Measurements from ENCODE around the gene BCDIN3D. TPM values are rescaled to one million over a fixed set of nuclear protein-coding genes. Genes with fewer than 3 reads are reported as not detected.

Gene BCDIN3D
- total and polyA plus RNA-seq, 2 of the 8 experiments (the other 6 are each of a cell fraction or from before 2014, with no cell fraction given), result 1.6 to 2.4 TPM

DNA sequence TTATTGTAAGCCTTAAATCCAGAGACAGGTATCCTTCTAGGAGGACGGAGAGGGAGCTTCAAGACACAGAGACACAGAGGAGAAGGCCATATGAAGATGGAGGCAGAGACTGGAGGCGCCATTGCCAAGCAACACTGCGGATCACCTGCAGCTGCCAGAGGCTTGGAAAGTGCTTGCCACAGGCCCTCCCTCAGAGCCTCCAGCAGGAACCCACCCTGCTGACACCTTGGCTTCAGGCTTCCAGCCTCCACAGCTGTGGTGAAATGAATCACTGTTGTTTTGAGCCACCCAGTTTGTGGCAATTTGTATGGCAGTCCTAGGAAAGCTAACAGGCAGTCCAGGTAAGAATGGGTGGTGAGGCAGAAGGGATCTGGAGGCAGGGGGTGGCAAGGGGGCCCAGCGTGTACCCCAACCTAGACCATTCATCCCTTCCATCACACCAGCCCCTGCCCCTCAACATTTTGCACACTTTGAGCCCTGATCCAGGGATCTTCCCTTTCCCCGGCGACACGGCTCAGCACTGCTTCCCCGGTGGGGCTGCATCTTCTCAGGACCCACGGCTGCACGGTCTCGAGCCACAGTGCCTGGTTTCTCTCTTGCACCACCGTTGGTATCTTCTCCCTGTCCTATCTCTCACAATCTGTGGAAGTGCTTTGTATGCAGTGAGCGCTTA lies 22.3 kb upstream of the BCDIN3D start (continued):
- TF ChIP-seq, protein P1, sequence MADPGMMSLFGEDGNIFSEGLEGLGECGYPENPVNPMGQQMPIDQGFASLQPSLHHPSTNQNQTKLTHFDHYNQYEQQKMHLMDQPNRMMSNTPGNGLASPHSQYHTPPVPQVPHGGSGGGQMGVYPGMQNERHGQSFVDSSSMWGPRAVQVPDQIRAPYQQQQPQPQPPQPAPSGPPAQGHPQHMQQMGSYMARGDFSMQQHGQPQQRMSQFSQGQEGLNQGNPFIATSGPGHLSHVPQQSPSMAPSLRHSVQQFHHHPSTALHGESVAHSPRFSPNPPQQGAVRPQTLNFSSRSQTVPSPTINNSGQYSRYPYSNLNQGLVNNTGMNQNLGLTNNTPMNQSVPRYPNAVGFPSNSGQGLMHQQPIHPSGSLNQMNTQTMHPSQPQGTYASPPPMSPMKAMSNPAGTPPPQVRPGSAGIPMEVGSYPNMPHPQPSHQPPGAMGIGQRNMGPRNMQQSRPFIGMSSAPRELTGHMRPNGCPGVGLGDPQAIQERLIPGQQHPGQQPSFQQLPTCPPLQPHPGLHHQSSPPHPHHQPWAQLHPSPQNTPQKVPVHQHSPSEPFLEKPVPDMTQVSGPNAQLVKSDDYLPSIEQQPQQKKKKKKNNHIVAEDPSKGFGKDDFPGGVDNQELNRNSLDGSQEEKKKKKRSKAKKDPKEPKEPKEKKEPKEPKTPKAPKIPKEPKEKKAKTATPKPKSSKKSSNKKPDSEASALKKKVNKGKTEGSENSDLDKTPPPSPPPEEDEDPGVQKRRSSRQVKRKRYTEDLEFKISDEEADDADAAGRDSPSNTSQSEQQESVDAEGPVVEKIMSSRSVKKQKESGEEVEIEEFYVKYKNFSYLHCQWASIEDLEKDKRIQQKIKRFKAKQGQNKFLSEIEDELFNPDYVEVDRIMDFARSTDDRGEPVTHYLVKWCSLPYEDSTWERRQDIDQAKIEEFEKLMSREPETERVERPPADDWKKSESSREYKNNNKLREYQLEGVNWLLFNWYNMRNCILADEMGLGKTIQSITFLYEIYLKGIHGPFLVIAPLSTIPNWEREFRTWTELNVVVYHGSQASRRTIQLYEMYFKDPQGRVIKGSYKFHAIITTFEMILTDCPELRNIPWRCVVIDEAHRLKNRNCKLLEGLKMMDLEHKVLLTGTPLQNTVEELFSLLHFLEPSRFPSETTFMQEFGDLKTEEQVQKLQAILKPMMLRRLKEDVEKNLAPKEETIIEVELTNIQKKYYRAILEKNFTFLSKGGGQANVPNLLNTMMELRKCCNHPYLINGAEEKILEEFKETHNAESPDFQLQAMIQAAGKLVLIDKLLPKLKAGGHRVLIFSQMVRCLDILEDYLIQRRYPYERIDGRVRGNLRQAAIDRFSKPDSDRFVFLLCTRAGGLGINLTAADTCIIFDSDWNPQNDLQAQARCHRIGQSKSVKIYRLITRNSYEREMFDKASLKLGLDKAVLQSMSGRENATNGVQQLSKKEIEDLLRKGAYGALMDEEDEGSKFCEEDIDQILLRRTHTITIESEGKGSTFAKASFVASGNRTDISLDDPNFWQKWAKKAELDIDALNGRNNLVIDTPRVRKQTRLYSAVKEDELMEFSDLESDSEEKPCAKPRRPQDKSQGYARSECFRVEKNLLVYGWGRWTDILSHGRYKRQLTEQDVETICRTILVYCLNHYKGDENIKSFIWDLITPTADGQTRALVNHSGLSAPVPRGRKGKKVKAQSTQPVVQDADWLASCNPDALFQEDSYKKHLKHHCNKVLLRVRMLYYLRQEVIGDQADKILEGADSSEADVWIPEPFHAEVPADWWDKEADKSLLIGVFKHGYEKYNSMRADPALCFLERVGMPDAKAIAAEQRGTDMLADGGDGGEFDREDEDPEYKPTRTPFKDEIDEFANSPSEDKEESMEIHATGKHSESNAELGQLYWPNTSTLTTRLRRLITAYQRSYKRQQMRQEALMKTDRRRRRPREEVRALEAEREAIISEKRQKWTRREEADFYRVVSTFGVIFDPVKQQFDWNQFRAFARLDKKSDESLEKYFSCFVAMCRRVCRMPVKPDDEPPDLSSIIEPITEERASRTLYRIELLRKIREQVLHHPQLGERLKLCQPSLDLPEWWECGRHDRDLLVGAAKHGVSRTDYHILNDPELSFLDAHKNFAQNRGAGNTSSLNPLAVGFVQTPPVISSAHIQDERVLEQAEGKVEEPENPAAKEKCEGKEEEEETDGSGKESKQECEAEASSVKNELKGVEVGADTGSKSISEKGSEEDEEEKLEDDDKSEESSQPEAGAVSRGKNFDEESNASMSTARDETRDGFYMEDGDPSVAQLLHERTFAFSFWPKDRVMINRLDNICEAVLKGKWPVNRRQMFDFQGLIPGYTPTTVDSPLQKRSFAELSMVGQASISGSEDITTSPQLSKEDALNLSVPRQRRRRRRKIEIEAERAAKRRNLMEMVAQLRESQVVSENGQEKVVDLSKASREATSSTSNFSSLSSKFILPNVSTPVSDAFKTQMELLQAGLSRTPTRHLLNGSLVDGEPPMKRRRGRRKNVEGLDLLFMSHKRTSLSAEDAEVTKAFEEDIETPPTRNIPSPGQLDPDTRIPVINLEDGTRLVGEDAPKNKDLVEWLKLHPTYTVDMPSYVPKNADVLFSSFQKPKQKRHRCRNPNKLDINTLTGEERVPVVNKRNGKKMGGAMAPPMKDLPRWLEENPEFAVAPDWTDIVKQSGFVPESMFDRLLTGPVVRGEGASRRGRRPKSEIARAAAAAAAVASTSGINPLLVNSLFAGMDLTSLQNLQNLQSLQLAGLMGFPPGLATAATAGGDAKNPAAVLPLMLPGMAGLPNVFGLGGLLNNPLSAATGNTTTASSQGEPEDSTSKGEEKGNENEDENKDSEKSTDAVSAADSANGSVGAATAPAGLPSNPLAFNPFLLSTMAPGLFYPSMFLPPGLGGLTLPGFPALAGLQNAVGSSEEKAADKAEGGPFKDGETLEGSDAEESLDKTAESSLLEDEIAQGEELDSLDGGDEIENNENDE (IDR thresholded peaks at IDR 0.05; ENCODE audit: insufficient replicate concordance, low read length), result no peak

Data from H1 (cell line).